K562 (cell line): ENCODE measurements around the gene RNF115. TPM values are rescaled to one million over a fixed set of nuclear protein-coding genes. Genes with fewer than 3 reads are reported as not detected.

Source experiments
- HDAC6 ChIP-seq: IDR thresholded peaks from 2 replicates; pipeline ENCODE4 v1.6.1; 2012; ENCODE audit warnings: low read depth, mild to moderate bottlenecking, control low read depth, inconsistent platforms, low read length, moderate library complexity
- NFIC ChIP-seq: fragments of 450-650 bp; IDR thresholded peaks from 2 replicates; pipeline ENCODE4 v1.6.1; 2017; ENCODE audit warnings: mild to moderate bottlenecking, inconsistent platforms
- REST ChIP-seq, 2 experiments: fragments of 450-650 bp; formaldehyde crosslinking in 1 of 2; IDR thresholded peaks; 2 replicates each; pipeline versions ENCODE4 v1.4.0 to v1.6.1; 2014 to 2020; ENCODE audit warnings: mild to moderate bottlenecking in 2 of 2, borderline replicate concordance in 1 of 2, low read depth in 1 of 2
- SNIP1 ChIP-seq: fragments of 450-650 bp; IDR thresholded peaks from 2 replicates; pipeline ENCODE4 v1.7.1; 2017; ENCODE audit warnings: low read depth, mild to moderate bottlenecking
- SRSF3 ChIP-seq: fragments of 200-400 bp; formaldehyde crosslinking; IDR thresholded peaks from 2 replicates; pipeline ENCODE4 v1.6.1; 2016; ENCODE audit warnings: mild to moderate bottlenecking, low read length, moderate library complexity; ENCODE audit not compliant: insufficient read depth
- U2AF1 ChIP-seq: fragments of 200-400 bp; formaldehyde crosslinking; optimal IDR thresholded peaks from 2 replicates; pipeline ENCODE3; 2017; ENCODE audit warnings: mild to moderate bottlenecking, low read depth, low read length, moderate library complexity
- ZFPM2 ChIP-seq: fragments of 250-450 bp; sonication (Bioruptor Pico); IDR thresholded peaks from 2 replicates; pipeline ENCODE4 v1.5.1; 2022; ENCODE audit warnings: mild to moderate bottlenecking
- ZNF253 ChIP-seq: fragments of 250-450 bp; sonication (Bioruptor Pico); conservative IDR thresholded peaks from 2 replicates; pipeline ENCODE4 v1.6.1; 2021; ENCODE audit warnings: mild to moderate bottlenecking
- ZNF41 ChIP-seq: fragments of 250-450 bp; sonication (Bioruptor Pico); conservative IDR thresholded peaks from 2 replicates; pipeline ENCODE4 v1.4.0; 2020; ENCODE audit warnings: mild to moderate bottlenecking
- ZNF764 ChIP-seq: fragments of 250-450 bp; sonication (Bioruptor Pico); IDR thresholded peaks from 2 replicates; pipeline ENCODE4 v1.4.0; 2020; ENCODE audit warnings: low read depth, mild to moderate bottlenecking, moderate library complexity
- polyA plus RNA-seq, 8 experiments: library from polyadenylated mRNA; depleted of rRNA in 4 of 8; stranded (reverse) in 5 of 8; unstranded in 3 of 8; fragments of >200 nt; fragmentation: Nextera tagmentation in 2 of 8; fragmentation: Illumina TruSeq in 1 of 8; extraction: Ambion mirVana in 2 of 8; extraction: Trizol in 1 of 8; gene quantifications; 2 replicates each; pipeline versions ENCODE4 v1.2.1 to v1.2.3, GENCODE V29; 2011 to 2014; ENCODE audit warnings: inconsistent platforms in 1 of 8, missing spikeins in 1 of 8
- total RNA-seq, 7 experiments: library from RNA; depleted of rRNA in 6 of 7; stranded (reverse); fragments of >200 nt in 6 of 7; fragmentation: Illumina TruSeq in 2 of 7; extraction: Trizol in 2 of 7; gene quantifications; 2 replicates each; pipeline versions ENCODE4 v1.2.1 to v1.2.3, GENCODE V29; 2011 to 2021; ENCODE audit warnings: low replicate concordance in 1 of 7
- TF ChIP-seq, protein P1 (sequence below): sonication (generic); formaldehyde crosslinking; IDR thresholded peaks from 2 replicates; pipeline ENCODE4 v1.8.1; 2023; ENCODE audit warnings: mild to moderate bottlenecking, missing genetic modification reagents
- TF ChIP-seq, protein P2 (sequence below): fragments of 450-650 bp; conservative IDR thresholded peaks from 2 replicates; pipeline ENCODE4 v1.6.1; 2016; ENCODE audit warnings: missing genetic modification characterization, low read depth, mild to moderate bottlenecking, missing compliant biosample characterization, moderate library complexity

RNF115 gene
- total and polyA plus RNA-seq, 9 of the 15 experiments (the other 6 are each of a cell fraction or from before 2014, with no cell fraction given), result 1.9 to 14.3 (median 9.5) TPM

DNA sequence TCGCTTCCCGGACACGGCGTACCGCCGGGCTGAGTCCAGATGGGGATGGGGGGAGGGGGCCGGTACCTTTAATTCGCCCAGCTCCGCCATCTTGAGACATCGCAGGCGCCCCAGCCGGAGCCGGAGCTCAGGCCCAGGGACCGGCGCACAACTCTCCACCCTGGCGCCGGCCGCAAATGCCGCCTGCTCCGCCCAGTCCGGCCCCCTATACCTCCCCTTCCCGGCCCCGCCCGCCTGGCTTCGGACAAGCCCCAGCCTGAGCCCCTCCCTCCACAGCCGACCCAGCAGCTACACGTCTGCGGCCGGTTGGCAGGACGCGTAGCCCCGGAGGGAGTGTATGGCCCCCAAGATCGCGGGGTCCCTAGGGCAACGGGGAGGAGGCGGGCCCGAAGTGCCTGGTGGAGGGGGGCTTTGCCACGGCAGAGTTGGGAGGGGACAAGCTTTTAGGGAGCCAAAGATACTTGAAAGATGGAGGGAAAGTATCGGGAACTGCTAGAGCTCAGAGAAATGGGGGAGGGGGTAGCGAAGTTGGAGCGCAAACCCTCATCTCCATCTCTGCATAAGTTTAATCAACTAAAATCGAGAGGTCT lies 35.1 kb upstream of the RNF115 start, which contains the start of gene PIAS3 (continued):
- TF ChIP-seq REST (IDR thresholded peaks at IDR 0.05; ENCODE audit: borderline replicate concordance) (peak; percentile 6; the same call in 1 of the 2 replicates), REST (CRISPR knock-in tag; IDR thresholded peaks at IDR 0.05; ENCODE audit: low read depth) (no peak), ZFPM2 (CRISPR knock-in tag) (no peak), ZNF764 (CRISPR knock-in tag) (no peak), NFIC (no peak), HDAC6 (no peak), ZNF253 (CRISPR knock-in tag) (no peak), SNIP1 (no peak), SRSF3 (no peak), ZNF41 (CRISPR knock-in tag) (no peak), U2AF1 (peak; percentile 58)
- TF ChIP-seq, protein P1, sequence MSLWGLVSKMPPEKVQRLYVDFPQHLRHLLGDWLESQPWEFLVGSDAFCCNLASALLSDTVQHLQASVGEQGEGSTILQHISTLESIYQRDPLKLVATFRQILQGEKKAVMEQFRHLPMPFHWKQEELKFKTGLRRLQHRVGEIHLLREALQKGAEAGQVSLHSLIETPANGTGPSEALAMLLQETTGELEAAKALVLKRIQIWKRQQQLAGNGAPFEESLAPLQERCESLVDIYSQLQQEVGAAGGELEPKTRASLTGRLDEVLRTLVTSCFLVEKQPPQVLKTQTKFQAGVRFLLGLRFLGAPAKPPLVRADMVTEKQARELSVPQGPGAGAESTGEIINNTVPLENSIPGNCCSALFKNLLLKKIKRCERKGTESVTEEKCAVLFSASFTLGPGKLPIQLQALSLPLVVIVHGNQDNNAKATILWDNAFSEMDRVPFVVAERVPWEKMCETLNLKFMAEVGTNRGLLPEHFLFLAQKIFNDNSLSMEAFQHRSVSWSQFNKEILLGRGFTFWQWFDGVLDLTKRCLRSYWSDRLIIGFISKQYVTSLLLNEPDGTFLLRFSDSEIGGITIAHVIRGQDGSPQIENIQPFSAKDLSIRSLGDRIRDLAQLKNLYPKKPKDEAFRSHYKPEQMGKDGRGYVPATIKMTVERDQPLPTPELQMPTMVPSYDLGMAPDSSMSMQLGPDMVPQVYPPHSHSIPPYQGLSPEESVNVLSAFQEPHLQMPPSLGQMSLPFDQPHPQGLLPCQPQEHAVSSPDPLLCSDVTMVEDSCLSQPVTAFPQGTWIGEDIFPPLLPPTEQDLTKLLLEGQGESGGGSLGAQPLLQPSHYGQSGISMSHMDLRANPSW (CRISPR knock-in tag), result no peak
- TF ChIP-seq, protein P2, sequence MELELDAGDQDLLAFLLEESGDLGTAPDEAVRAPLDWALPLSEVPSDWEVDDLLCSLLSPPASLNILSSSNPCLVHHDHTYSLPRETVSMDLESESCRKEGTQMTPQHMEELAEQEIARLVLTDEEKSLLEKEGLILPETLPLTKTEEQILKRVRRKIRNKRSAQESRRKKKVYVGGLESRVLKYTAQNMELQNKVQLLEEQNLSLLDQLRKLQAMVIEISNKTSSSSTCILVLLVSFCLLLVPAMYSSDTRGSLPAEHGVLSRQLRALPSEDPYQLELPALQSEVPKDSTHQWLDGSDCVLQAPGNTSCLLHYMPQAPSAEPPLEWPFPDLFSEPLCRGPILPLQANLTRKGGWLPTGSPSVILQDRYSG (tag), result no peak
